Left ventricle myocardium inferior (tissue), 1 donor: ENCODE data around the gene CASP5. TPM values are rescaled to one million over a fixed set of nuclear protein-coding genes. Genes with fewer than 3 reads are reported as not detected.
"Not testable (repeated sequence)": the region's sequence is repeated elsewhere in the genome, so short reads cannot be mapped to it uniquely, and the experiment has no call there.

Experiments
- DNase-seq: peaks from one replicate; pipeline ENCODE4 v3.0.0-alpha.2; 2020
- H3K27ac ChIP-seq: fragments of 200-600 bp; replicated peaks from 2 replicates; pipeline ENCODE4 v1.8.0; 2021
- H3K27me3 ChIP-seq: fragments of 200-600 bp; 2 replicates; pipeline ENCODE4 v1.8.0; 2021; ENCODE audit warnings: low read depth
- H3K36me3 ChIP-seq: fragments of 200-600 bp; 2 replicates; pipeline ENCODE4 v1.8.0; 2021
- H3K4me1 ChIP-seq: fragments of 200-600 bp; 2 replicates; pipeline ENCODE4 v1.8.0; 2021
- H3K4me3 ChIP-seq: fragments of 200-600 bp; 2 replicates; pipeline ENCODE4 v1.8.0; 2021; ENCODE audit warnings: mild to moderate bottlenecking, moderate library complexity
- H3K9me3 ChIP-seq: fragments of 200-600 bp; replicated peaks from 2 replicates; pipeline ENCODE4 v1.8.0; 2021
- intact Hi-C: fragments of 100-400 bp; cut with micrococcal nuclease; formaldehyde crosslinking; loops from one replicate; pipeline ENCODE4 v1.11.0; 2022
- total RNA-seq: library from RNA; stranded (reverse); fragmentation: NEBNext Ultra II Directional; extraction: Animal tissue kit (Norgen Biotek cat#: 25700); gene quantifications from one replicate; pipeline ENCODE4 v1.2.1, GENCODE V29; 2021
- TF ChIP-seq, protein P1 (sequence below): fragments of 200-600 bp; IDR thresholded peaks from 2 replicates; pipeline ENCODE4 v1.8.0; 2021; ENCODE audit warnings: antibody characterized with exemption, mild to moderate bottlenecking, borderline replicate concordance
- donor health status: DM: no; HTN: yes; CAD: no; lungs with severe emphysema.

CASP5 gene
- total RNA-seq, 1 donor from 2014 or later: not detected

DNA sequence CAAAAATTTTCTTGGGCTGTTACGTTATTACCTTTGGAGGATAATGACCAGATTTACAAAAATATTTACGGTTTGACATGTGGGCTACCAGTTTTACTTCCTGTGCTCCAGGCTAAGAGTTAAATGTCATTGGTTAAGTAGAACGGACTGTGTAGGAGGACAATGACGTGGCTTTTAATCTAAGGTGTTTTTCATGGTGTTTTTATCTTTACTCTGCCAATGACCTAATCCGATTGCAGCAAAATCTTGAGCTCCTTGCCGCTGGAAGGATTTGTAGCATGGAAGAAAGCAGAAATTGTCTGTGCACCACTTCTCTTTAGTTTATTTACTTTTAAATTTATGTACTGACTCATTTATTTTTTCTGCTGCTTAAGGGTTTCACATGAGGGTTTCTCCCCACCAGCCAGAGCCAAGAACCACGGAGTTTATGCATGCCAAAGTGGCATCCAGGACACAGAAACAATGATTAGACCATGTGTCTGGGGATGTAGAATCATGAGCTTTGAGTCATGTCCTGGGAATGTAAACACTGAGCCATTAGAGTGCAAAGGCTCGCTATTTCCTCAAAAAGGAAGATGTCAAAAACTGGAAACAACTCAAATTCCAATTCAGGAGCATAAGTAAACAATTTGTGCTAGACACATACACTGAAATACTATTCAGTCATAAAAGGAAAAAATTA lies 24.1 kb upstream of the CASP5 start:
- peak overlapping the region; percentile 14 for H3K27ac ChIP-seq
- DNase-seq: no peak
- TF ChIP-seq, protein P1, sequence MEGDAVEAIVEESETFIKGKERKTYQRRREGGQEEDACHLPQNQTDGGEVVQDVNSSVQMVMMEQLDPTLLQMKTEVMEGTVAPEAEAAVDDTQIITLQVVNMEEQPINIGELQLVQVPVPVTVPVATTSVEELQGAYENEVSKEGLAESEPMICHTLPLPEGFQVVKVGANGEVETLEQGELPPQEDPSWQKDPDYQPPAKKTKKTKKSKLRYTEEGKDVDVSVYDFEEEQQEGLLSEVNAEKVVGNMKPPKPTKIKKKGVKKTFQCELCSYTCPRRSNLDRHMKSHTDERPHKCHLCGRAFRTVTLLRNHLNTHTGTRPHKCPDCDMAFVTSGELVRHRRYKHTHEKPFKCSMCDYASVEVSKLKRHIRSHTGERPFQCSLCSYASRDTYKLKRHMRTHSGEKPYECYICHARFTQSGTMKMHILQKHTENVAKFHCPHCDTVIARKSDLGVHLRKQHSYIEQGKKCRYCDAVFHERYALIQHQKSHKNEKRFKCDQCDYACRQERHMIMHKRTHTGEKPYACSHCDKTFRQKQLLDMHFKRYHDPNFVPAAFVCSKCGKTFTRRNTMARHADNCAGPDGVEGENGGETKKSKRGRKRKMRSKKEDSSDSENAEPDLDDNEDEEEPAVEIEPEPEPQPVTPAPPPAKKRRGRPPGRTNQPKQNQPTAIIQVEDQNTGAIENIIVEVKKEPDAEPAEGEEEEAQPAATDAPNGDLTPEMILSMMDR: no peak
- peaks cover 21% of the 10 kb centered on the region for H3K4me1 ChIP-seq
- H3K9me3 ChIP-seq: no peaks in the 10 kb centered on the region
- H3K27me3 ChIP-seq: no peaks in the 10 kb centered on the region
- H3K4me3 ChIP-seq: no peak overlapping the region
- H3K36me3 ChIP-seq: no peaks in the 10 kb centered on the region
- intact Hi-C loops: no loop called here

GRCh38 chr11:105045676-105046296 lies 22.8 kb upstream of the CASP5 start:
- intact Hi-C loops: no loop called here
- Histone ChIP-seq H3K27ac (peak overlapping the region; percentile 79), H3K4me3 (peak overlapping the region; percentile 63), H3K9me3 (no peaks in the 10 kb centered on the region), H3K4me1 (peaks cover 21% of the 10 kb centered on the region), H3K27me3 (no peaks in the 10 kb centered on the region), H3K36me3 (peaks cover 8% of the 10 kb centered on the region)
- TF ChIP-seq, protein P1: no peak
- DNase-seq: no peak

DNA sequence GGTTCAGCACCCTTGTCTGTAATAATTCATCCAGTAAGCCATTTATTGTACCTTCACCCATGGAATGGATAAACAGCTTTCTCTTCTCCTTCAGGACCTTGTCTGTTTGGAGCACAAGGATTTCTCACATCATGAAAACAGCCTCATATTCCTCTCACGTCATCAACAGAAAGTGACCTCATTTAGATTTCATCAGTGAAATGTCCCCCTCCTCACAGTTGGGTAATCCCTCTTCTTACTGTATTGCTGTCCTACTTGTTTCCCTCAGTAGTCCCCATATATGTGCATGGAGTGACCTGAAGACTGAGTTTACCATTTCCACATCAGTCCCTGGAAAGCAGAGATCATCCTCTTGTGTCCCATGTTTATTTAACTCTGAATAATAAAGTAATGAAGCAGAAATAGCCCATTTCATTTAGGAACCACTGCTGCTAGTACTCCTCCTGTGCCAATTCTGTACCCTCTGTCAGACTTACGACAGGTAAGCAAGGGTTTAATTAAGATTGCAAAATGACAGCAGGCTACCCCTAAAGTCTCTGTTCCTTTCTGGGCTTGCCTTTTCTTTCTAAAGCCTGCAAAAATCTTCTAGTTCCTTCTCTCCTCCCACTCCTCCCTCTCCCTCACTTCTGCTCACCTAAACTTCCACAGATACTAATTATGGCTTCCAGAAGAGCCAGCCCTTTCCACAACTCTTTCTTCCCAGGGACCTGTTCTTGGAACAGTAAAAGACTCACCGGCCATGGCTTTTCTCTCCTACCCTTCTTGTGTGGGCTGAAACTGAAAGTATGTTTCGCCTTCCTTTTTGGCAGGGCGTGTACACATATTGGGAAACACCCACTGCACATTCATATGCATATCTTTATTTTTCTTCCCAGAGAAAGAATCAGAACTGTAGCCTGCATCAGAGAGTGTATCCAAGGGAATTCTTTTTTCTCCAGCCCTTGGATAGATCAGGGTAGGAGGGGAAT lies 21.9 kb upstream of the CASP5 start, which contains the start of gene CARD16:
Gene CARD16, minus strand, starts transcription at position 779 of the 968 bp plus-strand sequence. Its CDS starts 38 bp downstream, at position 741.
- Histone ChIP-seq H3K4me1 (peaks cover 21% of the 10 kb centered on the region), H3K36me3 (peaks cover 12% of the 10 kb centered on the region), H3K4me3 (peak within 1 kb of the TSS; percentile 63), H3K27ac (peak within 1 kb of the TSS; percentile 79)
- DNase-seq, intact Hi-C loops, H3K27me3 ChIP-seq, H3K9me3 ChIP-seq: not testable (repeated sequence)

DNA sequence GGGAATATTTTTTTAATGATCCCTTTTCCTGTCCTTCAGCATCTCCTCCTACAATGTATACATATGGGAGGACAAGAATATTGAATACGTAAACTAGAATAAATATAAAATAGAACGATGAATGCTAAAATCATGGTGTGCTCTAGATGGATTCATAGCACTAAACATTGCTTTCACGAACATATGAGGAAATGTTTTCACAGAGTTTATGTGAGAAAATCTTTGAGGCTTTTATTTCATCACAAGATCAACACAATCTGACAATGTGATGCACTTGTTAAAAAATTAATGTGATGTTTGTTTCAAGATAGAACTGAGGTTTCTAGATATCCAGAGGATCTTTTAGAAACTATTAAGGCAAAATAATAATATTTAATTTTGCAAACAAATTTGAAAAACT lies 19.2 kb upstream of the CASP5 start:
- H3K36me3 ChIP-seq: peaks cover 12% of the 10 kb centered on the region
- H3K9me3 ChIP-seq: no peaks in the 10 kb centered on the region
- intact Hi-C loops: no loop called here
- no peak overlapping the region for H3K27ac ChIP-seq
- H3K27me3 ChIP-seq: no peaks in the 10 kb centered on the region
- H3K4me3 ChIP-seq: no peak overlapping the region
- TF ChIP-seq, protein P1: no peak
- no peak for DNase-seq
- peaks cover 14% of the 10 kb centered on the region for H3K4me1 ChIP-seq

DNA sequence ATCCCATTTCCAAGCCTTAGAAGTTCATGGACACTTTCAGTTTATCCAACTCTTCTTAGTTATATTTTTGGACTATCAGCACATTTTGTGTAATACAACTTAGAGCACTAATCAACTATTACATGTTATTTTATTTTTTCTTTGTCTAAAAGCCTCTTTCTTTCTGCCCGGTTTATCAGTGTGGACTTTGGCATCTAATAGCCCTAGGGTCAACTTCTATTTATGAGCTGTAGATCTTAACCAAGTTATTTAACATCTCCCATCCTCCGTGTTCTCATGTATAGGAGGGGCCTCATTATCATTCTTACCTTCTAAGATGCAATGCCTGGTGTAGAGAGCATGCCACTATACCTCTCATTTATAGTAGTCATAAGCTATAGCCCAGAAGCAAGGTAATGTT lies 17.7 kb upstream of the CASP5 start:
- intact Hi-C loops: no loop called here
- Histone ChIP-seq H3K4me3 (no peak overlapping the region), H3K36me3 (peaks cover 12% of the 10 kb centered on the region), H3K27ac (no peak overlapping the region), H3K4me1 (peaks cover 9% of the 10 kb centered on the region), H3K27me3 (no peaks in the 10 kb centered on the region), H3K9me3 (no peaks in the 10 kb centered on the region)
- TF ChIP-seq, protein P1: no peak
- no peak for DNase-seq
